HG02763 (cell line): ENCODE measurements around the gene PRKAR1B.

Source experiments
- ATAC-seq: cut with Tn5 transposase; IDR thresholded peaks from one replicate; pipeline ENCODE4 v1.9.1; 2021; ENCODE audit warnings: mild to moderate bottlenecking, moderate library complexity; ENCODE audit not compliant: unreplicated experiment

PRKAR1B gene

GRCh38 chr7:607938-608337 lies 119.1 kb downstream of the PRKAR1B start:
- ATAC-seq: no peak

- ATAC-seq: no peak
These were observed 121.2 kb downstream of the PRKAR1B start for GRCh38 chr7:605661-606450.

- no peak for ATAC-seq
These were observed 122.1 kb downstream of the PRKAR1B start for GRCh38 chr7:604884-605531.

- ATAC-seq: peak; percentile 58
These were observed 122.8 kb downstream of the PRKAR1B start for GRCh38 chr7:604001-604883.

- ATAC-seq: no peak
These were observed 123.7 kb downstream of the PRKAR1B start for GRCh38 chr7:603152-603951.

- ATAC-seq: no peak
These were observed 124.5 kb downstream of the PRKAR1B start for GRCh38 chr7:602341-603141.

GRCh38 chr7:601595-602340 lies 125.3 kb downstream of the PRKAR1B start:
- ATAC-seq: peak; percentile 49

- ATAC-seq: no peak
These were observed 126.0 kb downstream of the PRKAR1B start for GRCh38 chr7:601036-601594.

GRCh38 chr7:600149-601035 lies 126.7 kb downstream of the PRKAR1B start:
- ATAC-seq: no peak

- ATAC-seq: no peak
These were observed 128.2 kb downstream of the PRKAR1B start for GRCh38 chr7:598899-599298.

- ATAC-seq: no peak
These were observed 129.5 kb downstream of the PRKAR1B start for GRCh38 chr7:597348-598178.

- no peak for ATAC-seq
These were observed 130.3 kb downstream of the PRKAR1B start for GRCh38 chr7:596819-597182.

GRCh38 chr7:596071-596818 lies 130.8 kb downstream of the PRKAR1B start:
- no peak for ATAC-seq

GRCh38 chr7:595621-596010 lies 131.5 kb downstream of the PRKAR1B start:
- no peak for ATAC-seq

GRCh38 chr7:594920-595620 lies 132.0 kb downstream of the PRKAR1B start:
- ATAC-seq: no peak
